HepG2 (cell line): ENCODE measurements around the gene ADAM19. TPM values are rescaled to one million over a fixed set of nuclear protein-coding genes. Genes with fewer than 3 reads are reported as not detected.

Experiments
- ATAC-seq: fragments of 200-7000 bp; cut with Tn5 transposase; 3 replicates; pipeline ENCODE4 v1.9.1; 2020; ENCODE audit warnings: mild to moderate bottlenecking, moderate library complexity
- BruUV-seq: library from RNA; stranded (reverse); fragments of 400-500 nt; replicated peaks from 2 replicates; lab custom pipeline; 2021; lab: Mats Ljungman, UMichigan
- CTCF ChIA-PET: fragments of 300-600 bp; formaldehyde crosslinking; extraction: SDS; loops from one replicate; lab custom pipeline; 2021; ENCODE audit warnings: low total read pairs, inconsistent platforms, low intra/inter-chr PET ratio; lab: Yijun Ruan, JAX
- POLR2A ChIA-PET: fragments of 350-600 bp; sonication (Branson Sonifier 250); formaldehyde crosslinking; loops from one replicate; lab custom pipeline; 2020; ENCODE audit warnings: antibody characterized with exemption, inconsistent platforms; lab: Yijun Ruan, JAX
- DNase-seq: peaks from one replicate; pipeline ENCODE4 v3.0.0-alpha.2; 2015; ENCODE audit warnings: low spot score
- FAIRE-seq: peaks from 3 replicates; lab custom pipeline; 2011; peaks lifted over from hg19 to GRCh38; lab: Jason Lieb, UNC
- H2AFZ ChIP-seq: one replicate; pipeline ENCODE4 v1.6.1; 2011; ENCODE audit warnings: low read length, inconsistent platforms
- H3K27ac ChIP-seq: fragments of 300-600 bp; 3 replicates; pipeline ENCODE4 v1.8.0; 2011; ENCODE audit warnings: mixed run types, mild to moderate bottlenecking, mixed read lengths, low read length, inconsistent platforms; ENCODE audit not compliant: insufficient read depth; ENCODE audit errors: extremely low read length
- H3K27me3 ChIP-seq, 2 experiments: fragments of 200-600 bp in 1 of 2; 2 replicates in 1 of 2; 3 replicates in 1 of 2; pipeline versions ENCODE4 v1.6.0 to v1.8.0; 2011; ENCODE audit warnings: low read length in 2 of 2, mild to moderate bottlenecking in 2 of 2, moderate library complexity in 2 of 2, inconsistent platforms in 1 of 2; ENCODE audit not compliant: insufficient read depth in 2 of 2, control insufficient read depth in 1 of 2
- H3K36me3 ChIP-seq, 2 experiments: fragments of 200-600 bp in 1 of 2; replicated peaks in 1 of 2; 2 replicates in 1 of 2; 3 replicates in 1 of 2; pipeline versions ENCODE4 v1.5.1 to v1.8.0; 2011; ENCODE audit warnings: low read length in 2 of 2, inconsistent platforms in 1 of 2; ENCODE audit not compliant: insufficient read depth in 2 of 2, control insufficient read depth in 1 of 2
- H3K4me1 ChIP-seq: 2 replicates; pipeline ENCODE4 v1.5.1; 2012; ENCODE audit warnings: low read length, inconsistent platforms; ENCODE audit not compliant: insufficient read depth
- H3K4me2 ChIP-seq: 2 replicates; pipeline ENCODE4 v1.6.0; 2011; ENCODE audit warnings: low read depth, low read length, inconsistent platforms
- H3K4me3 ChIP-seq, 3 experiments: fragments of 200-600 bp in 1 of 3; sonication (generic), shearing (Covaris generic) in 1 of 3; replicated peaks in 1 of 3; 2 replicates each; pipeline ENCODE4 v1.5.1; 2011 to 2016; ENCODE audit warnings: low read length in 3 of 3, inconsistent platforms in 2 of 3, low read depth in 2 of 3, mild to moderate bottlenecking in 2 of 3, control low read depth in 1 of 3, mixed read lengths in 1 of 3; ENCODE audit not compliant: insufficient read depth in 1 of 3
- H3K79me2 ChIP-seq: one replicate; pipeline ENCODE4 v1.6.1; 2011; ENCODE audit warnings: low read length, inconsistent platforms; ENCODE audit not compliant: insufficient read depth
- H3K9ac ChIP-seq: 2 replicates; pipeline ENCODE4 v1.6.0; 2011; ENCODE audit warnings: mild to moderate bottlenecking, low read depth, low read length, inconsistent platforms; ENCODE audit not compliant: insufficient read depth
- H3K9me3 ChIP-seq: 2 replicates; pipeline ENCODE4 v1.5.1; 2012; ENCODE audit warnings: mild to moderate bottlenecking, low read length
- H4K20me1 ChIP-seq: 2 replicates; pipeline ENCODE4 v1.6.0; 2011; ENCODE audit warnings: inconsistent platforms, mild to moderate bottlenecking, low read length, moderate library complexity; ENCODE audit not compliant: insufficient read depth
- ISL2 ChIP-seq: sonication (generic); formaldehyde crosslinking; IDR thresholded peaks from 2 replicates; pipeline ENCODE4 v1.5.0; 2020; ENCODE audit warnings: missing genetic modification reagents
- JUNB ChIP-seq: sonication (generic); formaldehyde crosslinking; IDR thresholded peaks from 2 replicates; pipeline ENCODE4 v1.8.0; 2022; ENCODE audit warnings: missing genetic modification reagents, mild to moderate bottlenecking, borderline replicate concordance
- KDM1A ChIP-seq: IDR thresholded peaks from 2 replicates; pipeline ENCODE4 v1.6.1; 2016; ENCODE audit warnings: missing compliant biosample characterization
- MED8 ChIP-seq: sonication (generic); formaldehyde crosslinking; IDR thresholded peaks from 2 replicates; pipeline ENCODE4 v1.8.1; 2023; ENCODE audit warnings: mild to moderate bottlenecking, missing genetic modification reagents; ENCODE audit not compliant: insufficient replicate concordance
- NFE2L1 ChIP-seq: sonication (generic); formaldehyde crosslinking; IDR thresholded peaks from 2 replicates; pipeline ENCODE4 v1.4.0; 2020; ENCODE audit warnings: missing genetic modification reagents, mild to moderate bottlenecking, borderline replicate concordance
- NFKBIZ ChIP-seq: IDR thresholded peaks from 2 replicates; pipeline ENCODE4 v1.6.1; 2018; ENCODE audit warnings: missing genetic modification reagents, missing compliant biosample characterization
- ZBTB44 ChIP-seq: sonication (generic); formaldehyde crosslinking; IDR thresholded peaks from 2 replicates; pipeline ENCODE4 v1.4.0; 2020; ENCODE audit warnings: missing genetic modification reagents
- ZNF224 ChIP-seq: sonication (generic); formaldehyde crosslinking; IDR thresholded peaks from 2 replicates; pipeline ENCODE4 v1.5.0; 2020; ENCODE audit warnings: mild to moderate bottlenecking, missing genetic modification reagents
- ZNF678 ChIP-seq: sonication (generic); formaldehyde crosslinking; IDR thresholded peaks from 2 replicates; pipeline ENCODE4 v1.4.0; 2020; ENCODE audit warnings: mild to moderate bottlenecking, missing genetic modification reagents
- WGBS: methylation state at CpG from one replicate; pipeline ENCODE4 v1.1.6; 2017; ENCODE audit warnings: low lambda C conversion rate; 5-methylcytosine and 5-hydroxymethylcytosine counted together
- in situ Hi-C: cut with HindIII; loops from 2 replicates; pipeline ENCODE4 v1.10.0; 2017; ENCODE audit warnings: low pct_unique_long_range_greater_than_20kb; ENCODE audit not compliant: extremely low pct_ligation_motif_present
- intact Hi-C: fragments of 100-400 bp; cut with micrococcal nuclease; formaldehyde crosslinking; loops from one replicate; pipeline ENCODE4 v1.10.0; 2022; ENCODE audit not compliant: unreplicated experiment
- polyA plus RNA-seq, 8 experiments: library from polyadenylated mRNA; depleted of rRNA in 3 of 8; stranded (reverse) in 7 of 8; unstranded in 1 of 8; fragments of >200 nt; fragmentation: Illumina TruSeq in 4 of 8; extraction: Trizol in 4 of 8; gene quantifications; 2 replicates each; pipeline versions ENCODE4 v1.2.1 to v1.2.3, GENCODE V29; 2011 to 2016; ENCODE audit warnings: low read depth in 4 of 8, missing spikeins in 1 of 8, mixed read lengths in 1 of 8; ENCODE audit not compliant: insufficient read depth in 1 of 8
- total RNA-seq, 5 experiments: library from RNA; depleted of rRNA; stranded (reverse); fragments of >200 nt; fragmentation: Illumina TruSeq; extraction: Trizol; gene quantifications; 2 replicates each; pipeline ENCODE4 v1.2.3, GENCODE V29; 2016; ENCODE audit warnings: low read depth in 1 of 5
- TF ChIP-seq, protein P1 (sequence below): sonication (generic); formaldehyde crosslinking; IDR thresholded peaks from 2 replicates; pipeline ENCODE4 v1.4.0; 2020; ENCODE audit warnings: missing genetic modification reagents
- TF ChIP-seq, protein P2 (sequence below): sonication (generic); formaldehyde crosslinking; IDR thresholded peaks from 2 replicates; pipeline ENCODE4 v1.5.0; 2020; ENCODE audit warnings: mild to moderate bottlenecking, missing genetic modification reagents

The ADAM19 gene
- total and polyA plus RNA-seq, 2 of the 13 experiments (the other 11 are each of a cell fraction or from before 2014, with no cell fraction given) = 0.38 to 0.74 TPM

DNA sequence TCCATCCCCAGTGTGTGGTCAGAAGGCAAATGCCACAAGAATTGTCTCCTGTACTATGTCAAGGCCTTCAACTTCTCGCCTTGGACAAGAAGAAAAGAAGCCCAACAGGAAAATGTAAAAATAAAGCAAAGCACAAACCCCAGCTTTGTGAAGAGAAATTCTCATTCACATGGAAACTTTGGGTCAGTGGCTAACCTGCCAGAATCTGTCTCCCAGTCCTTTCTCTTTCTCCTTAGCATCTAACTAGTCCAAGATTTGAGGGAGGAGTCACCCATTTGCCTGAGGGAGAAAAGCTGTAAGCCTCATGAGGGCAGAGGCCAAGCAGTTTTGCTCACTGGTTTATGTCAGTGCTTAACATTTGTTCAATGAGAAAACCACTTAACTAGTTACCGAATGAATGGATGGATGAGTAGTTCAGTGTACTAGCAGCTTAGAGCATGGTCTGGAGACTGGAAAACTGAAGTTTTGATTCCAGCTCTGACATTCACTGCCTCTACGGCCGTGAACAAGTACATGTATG is 36.0 kb downstream of the ADAM19 start:
- intact Hi-C loops = no loop called here
- Histone ChIP-seq H3K36me3 (no peaks in the 10 kb centered on the region), H3K4me1 (no peaks in the 10 kb centered on the region), H3K9me3 (no peaks in the 10 kb centered on the region), H3K27ac (no peak overlapping the region), H3K27me3 (no peaks in the 10 kb centered on the region), H2AFZ (no peak overlapping the region), H3K9ac (no peak overlapping the region), H4K20me1 (no peaks in the 10 kb centered on the region), H3K79me2 (no peaks in the 10 kb centered on the region), H3K4me3 (no peak overlapping the region), H3K4me2 (no peak overlapping the region)
- FAIRE-seq (no peak), DNase-seq (no peak), ATAC-seq (no peak)
- no TSS peak for BruUV-seq
- in situ Hi-C loops = no loop called here
- ChIA-PET CTCF (no interaction called here), POLR2A (no interaction called here)
- TF ChIP-seq, protein P1, sequence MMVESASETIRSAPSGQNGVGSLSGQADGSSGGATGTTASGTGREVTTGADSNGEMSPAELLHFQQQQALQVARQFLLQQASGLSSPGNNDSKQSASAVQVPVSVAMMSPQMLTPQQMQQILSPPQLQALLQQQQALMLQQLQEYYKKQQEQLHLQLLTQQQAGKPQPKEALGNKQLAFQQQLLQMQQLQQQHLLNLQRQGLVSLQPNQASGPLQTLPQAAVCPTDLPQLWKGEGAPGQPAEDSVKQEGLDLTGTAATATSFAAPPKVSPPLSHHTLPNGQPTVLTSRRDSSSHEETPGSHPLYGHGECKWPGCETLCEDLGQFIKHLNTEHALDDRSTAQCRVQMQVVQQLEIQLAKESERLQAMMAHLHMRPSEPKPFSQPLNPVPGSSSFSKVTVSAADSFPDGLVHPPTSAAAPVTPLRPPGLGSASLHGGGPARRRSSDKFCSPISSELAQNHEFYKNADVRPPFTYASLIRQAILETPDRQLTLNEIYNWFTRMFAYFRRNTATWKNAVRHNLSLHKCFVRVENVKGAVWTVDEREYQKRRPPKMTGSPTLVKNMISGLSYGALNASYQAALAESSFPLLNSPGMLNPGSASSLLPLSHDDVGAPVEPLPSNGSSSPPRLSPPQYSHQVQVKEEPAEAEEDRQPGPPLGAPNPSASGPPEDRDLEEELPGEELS (CRISPR knock-in tag) = no peak
- TF ChIP-seq NFKBIZ (CRISPR knock-in tag) (no peak), ISL2 (no peak), MED8 (no peak), NFE2L1 (no peak), ZNF678 (CRISPR knock-in tag) (no peak), ZNF224 (no peak), KDM1A (CRISPR knock-in tag) (no peak), ZBTB44 (CRISPR knock-in tag) (no peak), JUNB (CRISPR knock-in tag) (no peak)
- TF ChIP-seq, protein P2, sequence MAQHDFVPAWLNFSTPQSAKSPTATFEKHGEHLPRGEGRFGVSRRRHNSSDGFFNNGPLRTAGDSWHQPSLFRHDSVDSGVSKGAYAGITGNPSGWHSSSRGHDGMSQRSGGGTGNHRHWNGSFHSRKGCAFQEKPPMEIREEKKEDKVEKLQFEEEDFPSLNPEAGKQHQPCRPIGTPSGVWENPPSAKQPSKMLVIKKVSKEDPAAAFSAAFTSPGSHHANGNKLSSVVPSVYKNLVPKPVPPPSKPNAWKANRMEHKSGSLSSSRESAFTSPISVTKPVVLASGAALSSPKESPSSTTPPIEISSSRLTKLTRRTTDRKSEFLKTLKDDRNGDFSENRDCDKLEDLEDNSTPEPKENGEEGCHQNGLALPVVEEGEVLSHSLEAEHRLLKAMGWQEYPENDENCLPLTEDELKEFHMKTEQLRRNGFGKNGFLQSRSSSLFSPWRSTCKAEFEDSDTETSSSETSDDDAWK (CRISPR knock-in tag) = no peak
- TF ChIP-seq, all 625 proteins: peak for 0
- WGBS = 45% methylated on average over 4 of the region's 4 CpGs
